HFFc6 (cell line): ENCODE measurements around the gene PPM1F. TPM values are rescaled to one million over a fixed set of nuclear protein-coding genes. Genes with fewer than 3 reads are reported as not detected.

Experiments
- DNase-seq: peaks from one replicate; pipeline ENCODE4 v3.0.0-alpha.2; 2018
- H3K27ac Mint-ChIP-seq: 2 replicates; pipeline ENCODE4 v1.8.0; 2020; ENCODE audit warnings: mild to moderate bottlenecking, mixed read lengths
- H3K27me3 Mint-ChIP-seq: 2 replicates; pipeline ENCODE4 v1.8.0; 2021; ENCODE audit warnings: mild to moderate bottlenecking, moderate library complexity, mixed read lengths; ENCODE audit not compliant: insufficient read depth
- H3K36me3 Mint-ChIP-seq: 2 replicates; pipeline ENCODE4 v1.8.0; 2021; ENCODE audit warnings: low read depth, mixed read lengths
- H3K4me1 Mint-ChIP-seq: 2 replicates; pipeline ENCODE4 v1.8.0; 2020; ENCODE audit warnings: low read depth, mixed read lengths
- H3K4me3 Mint-ChIP-seq: 2 replicates; pipeline ENCODE4 v1.8.0; 2020; ENCODE audit warnings: mild to moderate bottlenecking, moderate library complexity, mixed read lengths
- H3K9me3 Mint-ChIP-seq: 2 replicates; pipeline ENCODE4 v1.8.0; 2020; ENCODE audit warnings: mild to moderate bottlenecking, mixed read lengths
- CTCF ChIP-seq: fragments of 200-600 bp; sonication (generic); IDR thresholded peaks from 2 replicates; pipeline ENCODE4 v1.5.0; 2021; ENCODE audit warnings: antibody characterized with exemption, mild to moderate bottlenecking
- total RNA-seq, 6 experiments: library from RNA; stranded (reverse); fragmentation: NEBNext Ultra II Directional; extraction: Animal tissue kit (Norgen Biotek cat#: 25700); gene quantifications; 2 replicates in 1 of 6; 3 replicates in 5 of 6; pipeline ENCODE4 v1.2.3, GENCODE V29; 2021

The PPM1F gene
- total RNA-seq, 6 experiments from 2014 or later: 56.1 to 65.3 (median 60.6) TPM

GRCh38 chr22:21966643-21967516 is 14.2 kb upstream of the PPM1F start:
- Mint-ChIP-seq H3K27ac (no peak overlapping the region), H3K36me3 (peaks cover 29% of the 10 kb centered on the region), H3K4me3 (no peak overlapping the region), H3K9me3 (no peaks in the 10 kb centered on the region), H3K4me1 (no peaks in the 10 kb centered on the region), H3K27me3 (no peaks in the 10 kb centered on the region)
- no peak for DNase-seq
- no peak for TF ChIP-seq CTCF

- TF ChIP-seq CTCF: no peak
- no peaks in the 10 kb centered on the region for H3K27me3 Mint-ChIP-seq
- H3K27ac Mint-ChIP-seq: no peak overlapping the region
- no peaks in the 10 kb centered on the region for H3K9me3 Mint-ChIP-seq
- no peak for DNase-seq
- H3K4me3 Mint-ChIP-seq: no peak overlapping the region
- H3K4me1 Mint-ChIP-seq: no peaks in the 10 kb centered on the region
- H3K36me3 Mint-ChIP-seq: peaks cover 29% of the 10 kb centered on the region
Measured at GRCh38 chr22:21965762-21966288, 13.2 kb upstream of the PPM1F start.

- no peak overlapping the region for H3K27ac Mint-ChIP-seq
Measured at GRCh38 chr22:21964918-21965484, 12.4 kb upstream of the PPM1F start.

GRCh38 chr22:21964234-21964633 is 11.6 kb upstream of the PPM1F start:
- Mint-ChIP-seq H3K36me3 (peaks cover 24% of the 10 kb centered on the region), H3K4me1 (no peaks in the 10 kb centered on the region), H3K27me3 (no peaks in the 10 kb centered on the region), H3K27ac (no peak overlapping the region), H3K4me3 (no peak overlapping the region), H3K9me3 (no peaks in the 10 kb centered on the region)
- TF ChIP-seq CTCF: no peak
- DNase-seq: no peak

More at GRCh38 chr22:21964918-21965484, 12.4 kb upstream of the PPM1F start:
- no peak for TF ChIP-seq CTCF
- H3K4me1 Mint-ChIP-seq: no peaks in the 10 kb centered on the region
- no peak for DNase-seq
- H3K36me3 Mint-ChIP-seq: peaks cover 24% of the 10 kb centered on the region
- no peaks in the 10 kb centered on the region for H3K9me3 Mint-ChIP-seq
- H3K27me3 Mint-ChIP-seq: no peaks in the 10 kb centered on the region
- H3K4me3 Mint-ChIP-seq: no peak overlapping the region

GRCh38 chr22:21963790-21964211 is 11.2 kb upstream of the PPM1F start:
- no peaks in the 10 kb centered on the region for H3K4me1 Mint-ChIP-seq
- no peaks in the 10 kb centered on the region for H3K9me3 Mint-ChIP-seq
- TF ChIP-seq CTCF: no peak
- H3K27me3 Mint-ChIP-seq: no peaks in the 10 kb centered on the region
- no peak overlapping the region for H3K27ac Mint-ChIP-seq
- DNase-seq: no peak
- peaks cover 21% of the 10 kb centered on the region for H3K36me3 Mint-ChIP-seq
- H3K4me3 Mint-ChIP-seq: no peak overlapping the region
